Kidney epithelial cell (primary cell): ENCODE results near the gene MDK. TPM values are rescaled to one million over a fixed set of nuclear protein-coding genes. Genes with fewer than 3 reads are reported as not detected.

Experiments used
- DNase-seq: peaks from one replicate; pipeline ENCODE4 v3.0.0-alpha.2; 2010; ENCODE audit warnings: low read depth
- H3K27me3 ChIP-seq: 2 replicates; pipeline ENCODE4 v1.6.0; 2011; ENCODE audit warnings: low read length; ENCODE audit not compliant: control insufficient read depth, insufficient read depth
- H3K36me3 ChIP-seq: 2 replicates; pipeline ENCODE4 v1.5.1; 2011; ENCODE audit warnings: low read length; ENCODE audit not compliant: control insufficient read depth, insufficient read depth
- H3K4me3 ChIP-seq: 2 replicates; pipeline ENCODE4 v1.5.1; 2011; ENCODE audit warnings: low read depth, mild to moderate bottlenecking, control low read depth, low read length
- CTCF ChIP-seq: IDR thresholded peaks from 2 replicates; pipeline ENCODE4 v1.5.1; 2011; ENCODE audit warnings: mild to moderate bottlenecking, moderate library complexity, low read length, control low read depth, inconsistent platforms; ENCODE audit not compliant: insufficient read depth, poor library complexity, severe bottlenecking
- total RNA-seq: library from RNA; depleted of rRNA; stranded (reverse); fragments of >200 nt; gene quantifications from 2 replicates; pipeline ENCODE4 v1.2.3, GENCODE V29; 2015

The MDK gene
- total RNA-seq, 1 donor from 2014 or later = 805 TPM

- Histone ChIP-seq H3K4me3 (no peak overlapping the region), H3K27me3 (peaks cover 3% of the 10 kb centered on the region), H3K36me3 (no peaks in the 10 kb centered on the region)
- no peak for TF ChIP-seq CTCF
- DNase-seq = no peak
Measured at GRCh38 chr11:46345881-46346484, 35.5 kb upstream of the MDK start.

- Histone ChIP-seq H3K27me3 (no peaks in the 10 kb centered on the region), H3K36me3 (no peaks in the 10 kb centered on the region), H3K4me3 (peak within 1 kb of the TSS; percentile 78)
- no peak for TF ChIP-seq CTCF
- DNase-seq = no peak
Measured at GRCh38 chr11:46346886-46347636, 34.4 kb upstream of the MDK start, which contains the start of gene DGKZ. DGKZ (plus strand) TSS chr11:46347463; CDS start chr11:46347660, 197 bp downstream.

GRCh38 chr11:46347637-46348311 lies 33.7 kb upstream of the MDK start:
- DNase-seq = no peak
- Histone ChIP-seq H3K4me3 (peak overlapping the region; percentile 78), H3K27me3 (no peaks in the 10 kb centered on the region), H3K36me3 (no peaks in the 10 kb centered on the region)
- TF ChIP-seq CTCF = no peak

- Histone ChIP-seq H3K4me3 (peak overlapping the region; percentile 78), H3K36me3 (no peaks in the 10 kb centered on the region), H3K27me3 (no peaks in the 10 kb centered on the region)
- no peak for TF ChIP-seq CTCF
- no peak for DNase-seq
Measured at GRCh38 chr11:46348566-46349401, 32.7 kb upstream of the MDK start.

GRCh38 chr11:46350695-46351094 lies 30.8 kb upstream of the MDK start:
- no peak overlapping the region for H3K4me3 ChIP-seq
- no peak for TF ChIP-seq CTCF

More at GRCh38 chr11:46350695-46351094, 30.8 kb upstream of the MDK start:
- Histone ChIP-seq H3K27me3 (no peaks in the 10 kb centered on the region), H3K36me3 (no peaks in the 10 kb centered on the region)
- DNase-seq = no peak
